T-cell (primary cell): ENCODE results near the gene MTRFR. TPM values are rescaled to one million over a fixed set of nuclear protein-coding genes. Genes with fewer than 3 reads are reported as not detected.
"Not testable (repeated sequence)": the region's sequence is repeated elsewhere in the genome, so short reads cannot be mapped to it uniquely, and the experiment has no call there.

ENCODE experiments used
- ATAC-seq, 4 experiments: fragments of 200-7000 bp in 3 of 4; fragments of 150-1000 bp in 1 of 4; cut with Tn5 transposase; replicated peaks in 1 of 4; 1 replicate in 3 of 4; 2 replicates in 1 of 4; pipeline ENCODE4 v1.10.0; 2021; ENCODE audit warnings: moderate library complexity in 3 of 4, mild to moderate bottlenecking in 2 of 4, moderate number of reproducible peaks in 1 of 4
- CTCF ChIA-PET, 2 donors: fragments of 300-600 bp; sonication (Branson Sonifier 250); formaldehyde crosslinking; loops; one replicate each; lab custom pipeline; 2022; ENCODE audit warnings: antibody characterized with exemption in 2 of 2; lab: Charles Lee
- POLR2A ChIA-PET, 2 donors: fragments of 300-600 bp; sonication (Branson Sonifier 250); formaldehyde crosslinking; loops; one replicate each; lab custom pipeline; 2022; ENCODE audit warnings: antibody characterized with exemption in 2 of 2; lab: Charles Lee
- DNase-seq, 35 experiments: peaks; one replicate each; pipeline versions ENCODE4 v3.0.0 to v3.0.0-alpha.2; 2013 to 2023
- H3K27ac ChIP-seq: one replicate; pipeline ENCODE4 v1.5.1; 2013; ENCODE audit warnings: low read length
- H3K27me3 ChIP-seq, 2 experiments: replicated peaks in 1 of 2; 1 replicate in 1 of 2; 2 replicates in 1 of 2; pipeline versions ENCODE4 v1.6.1 to v1.7.0; 2013; ENCODE audit warnings: low read length in 1 of 2, mixed read lengths in 1 of 2; ENCODE audit not compliant: control insufficient read depth in 2 of 2, insufficient read depth in 2 of 2; ENCODE audit errors: extremely low read depth in 1 of 2
- H3K36me3 ChIP-seq, 2 donors: 1 replicate in 1 of 2; 2 replicates in 1 of 2; pipeline versions ENCODE4 v1.6.1 to v1.7.0; 2013; ENCODE audit warnings: low read length in 1 of 2; ENCODE audit not compliant: control insufficient read depth in 2 of 2, insufficient read depth in 1 of 2; ENCODE audit errors: extremely low read depth in 1 of 2
- H3K4me1 ChIP-seq, 2 experiments: 1 replicate in 1 of 2; 2 replicates in 1 of 2; pipeline versions ENCODE4 v1.6.1 to v1.7.0; 2013; ENCODE audit warnings: low read length in 2 of 2, mixed read lengths in 1 of 2; ENCODE audit not compliant: insufficient read depth in 2 of 2, control insufficient read depth in 1 of 2; ENCODE audit errors: extremely low read depth in 1 of 2
- H3K4me3 ChIP-seq, 2 donors: 1 replicate in 1 of 2; 2 replicates in 1 of 2; pipeline versions ENCODE4 v1.5.1 to v1.7.0; 2013; ENCODE audit warnings: mild to moderate bottlenecking in 2 of 2, low read length in 1 of 2, moderate library complexity in 1 of 2; ENCODE audit not compliant: control insufficient read depth in 1 of 2; ENCODE audit errors: extremely low read depth in 1 of 2
- H3K9me3 ChIP-seq: 2 replicates; pipeline ENCODE4 v1.7.0; 2013
- H3K27ac Mint-ChIP-seq, 2 donors: one replicate each; pipeline ENCODE4 v1.8.0; 2020 to 2021; ENCODE audit warnings: mild to moderate bottlenecking in 2 of 2, mixed read lengths in 2 of 2
- H3K27me3 Mint-ChIP-seq, 2 donors: one replicate each; pipeline ENCODE4 v1.8.0; 2021 to 2022; ENCODE audit warnings: mixed read lengths in 2 of 2
- H3K36me3 Mint-ChIP-seq: one replicate; pipeline ENCODE4 v1.8.0; 2021; ENCODE audit warnings: mixed read lengths
- H3K4me1 Mint-ChIP-seq, 3 donors: one replicate each; pipeline ENCODE4 v1.8.0; 2020 to 2022; ENCODE audit warnings: mixed read lengths in 3 of 3, mild to moderate bottlenecking in 1 of 3
- H3K4me3 Mint-ChIP-seq, 3 donors: one replicate each; pipeline ENCODE4 v1.8.0; 2020 to 2022; ENCODE audit warnings: mild to moderate bottlenecking in 3 of 3, mixed read lengths in 3 of 3, moderate library complexity in 3 of 3
- H3K9me3 Mint-ChIP-seq, 3 donors: one replicate each; pipeline ENCODE4 v1.8.0; 2020 to 2022; ENCODE audit warnings: mixed read lengths in 3 of 3
- WGBS: methylation state at CpG from one replicate; pipeline ENCODE4 v1.1.5; 2013; ENCODE audit warnings: missing lambda C conversion rate; ENCODE audit not compliant: insufficient coverage; 5-methylcytosine and 5-hydroxymethylcytosine counted together
- total RNA-seq, 35 experiments: library from RNA in 6 of 35; stranded (reverse) in 6 of 35; fragments of 120-200 nt in 1 of 35; gene quantifications; one replicate each; pipeline versions ENCODE4 v1.2.1 to v1.2.4 and lab custom pipeline; 2013 to 2026

MTRFR gene
- total RNA-seq, 5 donors from 2014 or later (not counting 1 experiment from before 2014, with no cell fraction given) = 33.7 to 49.7 (median 42.4) TPM

GRCh38 chr12:123250471-123251383 lies 17.5 kb downstream of the MTRFR start:
- H3K4me3 ChIP-seq = no peak overlapping the region
- POLR2A ChIA-PET = interaction anchor here in 1 of 2 donors (1.0 kb wide), 1 partner anchor 18 kb away, joined by 5 read pairs; the partner anchor contains the start of genes MPHOSPH9 and MTRFR
- H3K4me3 Mint-ChIP-seq = peak overlapping the region in 1 of 3 donors; percentile 43
- no peaks in the 10 kb centered on the region for H3K27me3 Mint-ChIP-seq
- H3K9me3 Mint-ChIP-seq = no peaks in the 10 kb centered on the region
- H3K27me3 ChIP-seq = no peaks in the 10 kb centered on the region
- no peak for DNase-seq
- ATAC-seq = peak in 1 of 4 experiments; percentile 10
- no peak overlapping the region for H3K27ac ChIP-seq
- peak overlapping the region; percentile 71 to 73 for H3K27ac Mint-ChIP-seq
- WGBS = 97% methylated on average over 7 of the region's 13 CpGs
- H3K36me3 Mint-ChIP-seq = peaks cover 34% of the 10 kb centered on the region
- H3K4me1 Mint-ChIP-seq = peaks cover 55 to 65% (median 61%) of the 10 kb centered on the region in 3 donors
- no peaks in the 10 kb centered on the region for H3K9me3 ChIP-seq
- H3K4me1 ChIP-seq = peaks cover 0 to 29% of the 10 kb centered on the region in 2 experiments
- peaks cover 14 to 41% of the 10 kb centered on the region in 2 donors for H3K36me3 ChIP-seq
- CTCF ChIA-PET = interaction anchor here in 1 of 2 donors (0.6 kb wide), 1 partner anchor 369 kb away, joined by 3 read pairs; no protein-coding TSS in a partner anchor

- peaks cover 0 to 23% of the 10 kb centered on the region in 2 experiments for H3K4me1 ChIP-seq
- CTCF ChIA-PET = interaction anchor here (0.6 to 1.1 kb wide), 3 partner anchors 13 to 369 kb away, joined by 3 to 4 read pairs (median 4); no protein-coding TSS in a partner anchor
- H3K27me3 ChIP-seq = no peaks in the 10 kb centered on the region
- Mint-ChIP-seq H3K4me3 (peak overlapping the region in 1 of 3 donors; percentile 43), H3K27me3 (no peaks in the 10 kb centered on the region), H3K4me1 (peaks cover 47 to 57% (median 53%) of the 10 kb centered on the region in 3 donors), H3K36me3 (peaks cover 38% of the 10 kb centered on the region), H3K27ac (peak overlapping the region in 1 of 2 donors; percentile 23), H3K9me3 (no peaks in the 10 kb centered on the region)
- DNase-seq (no peak), ATAC-seq (no peak)
- H3K27ac ChIP-seq = no peak overlapping the region
- POLR2A ChIA-PET = no interaction called here
- WGBS = 100% methylated on average over 1 of the region's 8 CpGs
- peaks cover 14 to 47% of the 10 kb centered on the region in 2 donors for H3K36me3 ChIP-seq
- no peaks in the 10 kb centered on the region for H3K9me3 ChIP-seq
- H3K4me3 ChIP-seq = no peak overlapping the region
Measured at GRCh38 chr12:123251403-123252076, 18.3 kb downstream of the MTRFR start.

- H3K27ac Mint-ChIP-seq, H3K27ac ChIP-seq, ATAC-seq, H3K4me3 Mint-ChIP-seq, H3K9me3 ChIP-seq, DNase-seq, H3K27me3 Mint-ChIP-seq, H3K9me3 Mint-ChIP-seq, H3K4me3 ChIP-seq, H3K27me3 ChIP-seq: not testable (repeated sequence)
- peaks cover 38 to 51% (median 46%) of the 10 kb centered on the region in 3 donors for H3K4me1 Mint-ChIP-seq
- ChIA-PET CTCF (interaction anchor here (0.7 to 1.1 kb wide), 2 partner anchors 14 to 15 kb away, joined by 4 read pairs; no protein-coding TSS in a partner anchor), POLR2A (interaction anchor here in 1 of 2 donors (0.7 kb wide), 1 partner anchor 89 kb away, joined by 3 read pairs; no protein-coding TSS in a partner anchor)
- H3K36me3 Mint-ChIP-seq = peaks cover 44% of the 10 kb centered on the region
- WGBS = no CpG with 5 or more reads among the region's 9 CpGs
- peaks cover 14 to 53% of the 10 kb centered on the region in 2 donors for H3K36me3 ChIP-seq
- peaks cover 0 to 21% of the 10 kb centered on the region in 2 experiments for H3K4me1 ChIP-seq
Measured at GRCh38 chr12:123252365-123252764, 19.1 kb downstream of the MTRFR start.

GRCh38 chr12:123253641-123254459 lies 20.6 kb downstream of the MTRFR start:
- H3K9me3 Mint-ChIP-seq = no peaks in the 10 kb centered on the region
- Histone ChIP-seq H3K4me1 (peaks cover 0 to 21% of the 10 kb centered on the region in 2 experiments), H3K36me3 (peaks cover 14 to 59% of the 10 kb centered on the region in 2 donors), H3K27me3 (no peaks in the 10 kb centered on the region), H3K4me3 (no peak overlapping the region), H3K9me3 (no peaks in the 10 kb centered on the region), H3K27ac (no peak overlapping the region)
- no peak overlapping the region for H3K4me3 Mint-ChIP-seq
- POLR2A ChIA-PET = no interaction called here
- H3K27ac Mint-ChIP-seq = no peak overlapping the region
- 91% methylated on average over 23 of the region's 24 CpGs for WGBS
- H3K36me3 Mint-ChIP-seq = peaks cover 33% of the 10 kb centered on the region
- no peaks in the 10 kb centered on the region for H3K27me3 Mint-ChIP-seq
- ATAC-seq (no peak), DNase-seq (no peak)
- CTCF ChIA-PET = no interaction called here
- peaks cover 27 to 36% (median 31%) of the 10 kb centered on the region in 3 donors for H3K4me1 Mint-ChIP-seq

GRCh38 chr12:123254853-123255446 lies 21.7 kb downstream of the MTRFR start:
- Mint-ChIP-seq H3K4me1 (peaks cover 23 to 29% (median 26%) of the 10 kb centered on the region in 3 donors), H3K4me3 (no peak overlapping the region), H3K27me3 (no peaks in the 10 kb centered on the region), H3K9me3 (no peaks in the 10 kb centered on the region), H3K36me3 (peaks cover 35% of the 10 kb centered on the region), H3K27ac (no peak overlapping the region)
- no peak for DNase-seq
- ChIA-PET POLR2A (interaction anchor here in 1 of 2 donors (0.6 kb wide), 1 partner anchor 49 kb away, joined by 3 read pairs; no protein-coding TSS in a partner anchor), CTCF (interaction anchor here in 1 of 2 donors (0.7 kb wide), 1 partner anchor 11 kb away, joined by 7 read pairs; no protein-coding TSS in a partner anchor)
- no peak overlapping the region for H3K4me3 ChIP-seq
- H3K27me3 ChIP-seq = no peaks in the 10 kb centered on the region
- H3K36me3 ChIP-seq = peaks cover 14 to 55% of the 10 kb centered on the region in 2 donors
- no peak for ATAC-seq
- no peaks in the 10 kb centered on the region for H3K9me3 ChIP-seq
- peaks cover 0 to 18% of the 10 kb centered on the region in 2 experiments for H3K4me1 ChIP-seq
- WGBS = 100% methylated on average over 1 of the region's 5 CpGs
- H3K27ac ChIP-seq = no peak overlapping the region
